Measurements from ENCODE around the gene SPACDR.
A peak's percentile ranks its signal among the peaks of the same experiment; 100 is the strongest.

Gene SPACDR

GRCh38 chr7:100438172-100438571, 25.9 kb downstream of the SPACDR start:
- no peaks in the 10 kb centered on the region for H3K9me3 ChIP-seq (ENCODE audit: control insufficient read depth, insufficient read depth, low read length)
- H3K4me1 ChIP-seq (ENCODE audit: control insufficient read depth, insufficient read depth, low read length), result peaks cover 4% of the 10 kb centered on the region
- peaks cover 10% of the 10 kb centered on the region for H3K36me3 ChIP-seq (ENCODE audit: control insufficient read depth, insufficient read depth, low read length)
- H3K27me3 ChIP-seq (ENCODE audit: control insufficient read depth, insufficient read depth, low read length), result no peaks in the 10 kb centered on the region
- H3K4me3 ChIP-seq (ENCODE audit: low read depth, low read length), result no peak overlapping the region
- no peak overlapping the region for H3K9ac ChIP-seq (ENCODE audit: low read depth, low read length)

GRCh38 chr7:100437150-100438100, 26.6 kb downstream of the SPACDR start:
- Histone ChIP-seq H3K4me1 (ENCODE audit: control insufficient read depth, insufficient read depth, low read length) (peaks cover 5% of the 10 kb centered on the region), H3K27me3 (ENCODE audit: control insufficient read depth, insufficient read depth, low read length) (no peaks in the 10 kb centered on the region), H3K9me3 (ENCODE audit: control insufficient read depth, insufficient read depth, low read length) (no peaks in the 10 kb centered on the region), H3K36me3 (ENCODE audit: control insufficient read depth, insufficient read depth, low read length) (peaks cover 17% of the 10 kb centered on the region), H3K4me3 (ENCODE audit: low read depth, low read length) (no peak overlapping the region), H3K9ac (ENCODE audit: low read depth, low read length) (no peak overlapping the region)

- Histone ChIP-seq H3K36me3 (ENCODE audit: control insufficient read depth, insufficient read depth, low read length) (peaks cover 18% of the 10 kb centered on the region), H3K9ac (ENCODE audit: low read depth, low read length) (peak overlapping the region; percentile 89), H3K27me3 (ENCODE audit: control insufficient read depth, insufficient read depth, low read length) (no peaks in the 10 kb centered on the region), H3K9me3 (ENCODE audit: control insufficient read depth, insufficient read depth, low read length) (no peaks in the 10 kb centered on the region), H3K4me3 (ENCODE audit: low read depth, low read length) (peak overlapping the region; percentile 81), H3K4me1 (ENCODE audit: control insufficient read depth, insufficient read depth, low read length) (peaks cover 8% of the 10 kb centered on the region)
Measured at GRCh38 chr7:100435401-100436304, 28.4 kb downstream of the SPACDR start.

- peak overlapping the region; percentile 81 for H3K4me3 ChIP-seq (ENCODE audit: low read depth, low read length)
- H3K27me3 ChIP-seq (ENCODE audit: control insufficient read depth, insufficient read depth, low read length), result no peaks in the 10 kb centered on the region
- H3K4me1 ChIP-seq (ENCODE audit: control insufficient read depth, insufficient read depth, low read length), result peaks cover 8% of the 10 kb centered on the region
- H3K36me3 ChIP-seq (ENCODE audit: control insufficient read depth, insufficient read depth, low read length), result peaks cover 18% of the 10 kb centered on the region
- no peaks in the 10 kb centered on the region for H3K9me3 ChIP-seq (ENCODE audit: control insufficient read depth, insufficient read depth, low read length)
- no peak overlapping the region for H3K9ac ChIP-seq (ENCODE audit: low read depth, low read length)
Measured at GRCh38 chr7:100434297-100435144, 29.5 kb downstream of the SPACDR start.

GRCh38 chr7:100433592-100434296, 30.3 kb downstream of the SPACDR start:
- no peak overlapping the region for H3K9ac ChIP-seq (ENCODE audit: low read depth, low read length)
- H3K36me3 ChIP-seq (ENCODE audit: control insufficient read depth, insufficient read depth, low read length), result peaks cover 18% of the 10 kb centered on the region
- no peaks in the 10 kb centered on the region for H3K27me3 ChIP-seq (ENCODE audit: control insufficient read depth, insufficient read depth, low read length)
- H3K4me3 ChIP-seq (ENCODE audit: low read depth, low read length), result no peak overlapping the region
- peaks cover 8% of the 10 kb centered on the region for H3K4me1 ChIP-seq (ENCODE audit: control insufficient read depth, insufficient read depth, low read length)
- no peaks in the 10 kb centered on the region for H3K9me3 ChIP-seq (ENCODE audit: control insufficient read depth, insufficient read depth, low read length)

- Histone ChIP-seq H3K9ac (ENCODE audit: low read depth, low read length) (no peak overlapping the region), H3K9me3 (ENCODE audit: control insufficient read depth, insufficient read depth, low read length) (no peaks in the 10 kb centered on the region), H3K4me1 (ENCODE audit: control insufficient read depth, insufficient read depth, low read length) (peaks cover 8% of the 10 kb centered on the region), H3K4me3 (ENCODE audit: low read depth, low read length) (no peak overlapping the region), H3K27me3 (ENCODE audit: control insufficient read depth, insufficient read depth, low read length) (no peaks in the 10 kb centered on the region), H3K36me3 (ENCODE audit: control insufficient read depth, insufficient read depth, low read length) (peaks cover 18% of the 10 kb centered on the region)
Measured at GRCh38 chr7:100433276-100433591, 30.8 kb downstream of the SPACDR start.

GRCh38 chr7:100432621-100433275, 31.3 kb downstream of the SPACDR start:
- Histone ChIP-seq H3K36me3 (ENCODE audit: control insufficient read depth, insufficient read depth, low read length) (peaks cover 18% of the 10 kb centered on the region), H3K4me3 (ENCODE audit: low read depth, low read length) (no peak overlapping the region), H3K9me3 (ENCODE audit: control insufficient read depth, insufficient read depth, low read length) (no peaks in the 10 kb centered on the region), H3K9ac (ENCODE audit: low read depth, low read length) (no peak overlapping the region), H3K4me1 (ENCODE audit: control insufficient read depth, insufficient read depth, low read length) (peaks cover 8% of the 10 kb centered on the region), H3K27me3 (ENCODE audit: control insufficient read depth, insufficient read depth, low read length) (peaks cover 2% of the 10 kb centered on the region)

- Histone ChIP-seq H3K4me1 (ENCODE audit: control insufficient read depth, insufficient read depth, low read length) (peaks cover 8% of the 10 kb centered on the region), H3K4me3 (ENCODE audit: low read depth, low read length) (peak overlapping the region; percentile 23), H3K9me3 (ENCODE audit: control insufficient read depth, insufficient read depth, low read length) (no peaks in the 10 kb centered on the region), H3K27me3 (ENCODE audit: control insufficient read depth, insufficient read depth, low read length) (peaks cover 5% of the 10 kb centered on the region), H3K36me3 (ENCODE audit: control insufficient read depth, insufficient read depth, low read length) (peaks cover 18% of the 10 kb centered on the region), H3K9ac (ENCODE audit: low read depth, low read length) (no peak overlapping the region)
Measured at GRCh38 chr7:100432053-100432452, 32.0 kb downstream of the SPACDR start.

- peak overlapping the region; percentile 79 for H3K9ac ChIP-seq (ENCODE audit: low read depth, low read length)
- peaks cover 18% of the 10 kb centered on the region for H3K36me3 ChIP-seq (ENCODE audit: control insufficient read depth, insufficient read depth, low read length)
- peaks cover 5% of the 10 kb centered on the region for H3K27me3 ChIP-seq (ENCODE audit: control insufficient read depth, insufficient read depth, low read length)
- H3K9me3 ChIP-seq (ENCODE audit: control insufficient read depth, insufficient read depth, low read length), result no peaks in the 10 kb centered on the region
- H3K4me3 ChIP-seq (ENCODE audit: low read depth, low read length), result peak overlapping the region; percentile 84
- H3K4me1 ChIP-seq (ENCODE audit: control insufficient read depth, insufficient read depth, low read length), result peaks cover 8% of the 10 kb centered on the region
Measured at GRCh38 chr7:100431286-100431735, 32.7 kb downstream of the SPACDR start.

GRCh38 chr7:100430493-100431285, 33.4 kb downstream of the SPACDR start:
- no peaks in the 10 kb centered on the region for H3K9me3 ChIP-seq (ENCODE audit: control insufficient read depth, insufficient read depth, low read length)
- peaks cover 5% of the 10 kb centered on the region for H3K27me3 ChIP-seq (ENCODE audit: control insufficient read depth, insufficient read depth, low read length)
- peaks cover 18% of the 10 kb centered on the region for H3K36me3 ChIP-seq (ENCODE audit: control insufficient read depth, insufficient read depth, low read length)
- peak overlapping the region; percentile 79 for H3K9ac ChIP-seq (ENCODE audit: low read depth, low read length)
- peak overlapping the region; percentile 84 for H3K4me3 ChIP-seq (ENCODE audit: low read depth, low read length)
- H3K4me1 ChIP-seq (ENCODE audit: control insufficient read depth, insufficient read depth, low read length), result peaks cover 8% of the 10 kb centered on the region

All from iPS-15b (cell line).